ENCODE data around the gene SLC16A2.

SLC16A2 gene

DNA sequence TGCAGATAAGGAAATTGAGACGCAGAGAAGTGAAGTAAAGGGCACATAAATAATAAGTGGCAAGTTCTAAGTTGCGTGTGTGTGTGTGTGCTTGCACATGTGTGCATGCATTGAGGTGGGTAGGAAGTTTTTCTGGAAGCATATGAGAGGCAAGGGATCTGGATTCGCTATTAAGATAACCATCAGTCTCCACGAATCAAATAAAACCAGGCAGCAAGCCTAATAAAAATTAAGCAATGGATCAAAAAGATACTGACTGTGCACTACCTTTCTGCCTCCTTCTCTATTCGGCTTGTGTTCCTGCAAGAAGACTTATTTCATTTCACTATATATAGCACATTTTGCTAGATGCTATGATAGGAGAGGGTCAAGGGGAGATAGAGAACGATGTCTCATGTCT, 23.8 kb downstream of the SLC16A2 start:
- TF ChIP-seq, protein P1, sequence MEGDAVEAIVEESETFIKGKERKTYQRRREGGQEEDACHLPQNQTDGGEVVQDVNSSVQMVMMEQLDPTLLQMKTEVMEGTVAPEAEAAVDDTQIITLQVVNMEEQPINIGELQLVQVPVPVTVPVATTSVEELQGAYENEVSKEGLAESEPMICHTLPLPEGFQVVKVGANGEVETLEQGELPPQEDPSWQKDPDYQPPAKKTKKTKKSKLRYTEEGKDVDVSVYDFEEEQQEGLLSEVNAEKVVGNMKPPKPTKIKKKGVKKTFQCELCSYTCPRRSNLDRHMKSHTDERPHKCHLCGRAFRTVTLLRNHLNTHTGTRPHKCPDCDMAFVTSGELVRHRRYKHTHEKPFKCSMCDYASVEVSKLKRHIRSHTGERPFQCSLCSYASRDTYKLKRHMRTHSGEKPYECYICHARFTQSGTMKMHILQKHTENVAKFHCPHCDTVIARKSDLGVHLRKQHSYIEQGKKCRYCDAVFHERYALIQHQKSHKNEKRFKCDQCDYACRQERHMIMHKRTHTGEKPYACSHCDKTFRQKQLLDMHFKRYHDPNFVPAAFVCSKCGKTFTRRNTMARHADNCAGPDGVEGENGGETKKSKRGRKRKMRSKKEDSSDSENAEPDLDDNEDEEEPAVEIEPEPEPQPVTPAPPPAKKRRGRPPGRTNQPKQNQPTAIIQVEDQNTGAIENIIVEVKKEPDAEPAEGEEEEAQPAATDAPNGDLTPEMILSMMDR (conservative IDR thresholded peaks at IDR 0.05) = no peak
- TF ChIP-seq ZFX (IDR thresholded peaks at IDR 0.05) = no peak
- H3K27ac ChIP-seq = no peak overlapping the region

GRCh38 chrX:74446876-74447275, 25.6 kb downstream of the SLC16A2 start:
- no peak overlapping the region for H3K27ac ChIP-seq
- TF ChIP-seq, protein P1 (conservative IDR thresholded peaks at IDR 0.05) = no peak
- no peak for TF ChIP-seq ZFX (IDR thresholded peaks at IDR 0.05)

DNA sequence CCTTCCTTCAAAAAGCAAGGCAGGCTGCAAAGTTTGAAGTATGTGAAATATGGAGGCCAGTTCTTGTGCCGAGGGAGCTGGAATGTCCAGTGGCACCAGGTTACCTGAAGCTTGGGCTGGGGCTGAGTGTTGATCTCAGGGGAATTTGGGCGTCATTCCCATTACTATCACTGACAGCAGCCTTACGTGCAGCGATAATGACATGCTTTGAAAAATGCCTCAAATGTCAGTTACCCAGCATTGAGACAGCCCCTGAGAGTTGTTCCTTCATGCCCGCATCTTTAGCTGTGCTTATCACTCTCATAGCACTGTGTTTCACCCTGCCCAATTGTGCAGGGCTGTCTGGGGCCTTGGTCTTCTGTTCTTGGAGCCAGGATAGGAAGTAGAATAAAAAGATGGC, 27.4 kb downstream of the SLC16A2 start:
- no peak overlapping the region for H3K27ac ChIP-seq
- TF ChIP-seq ZFX (IDR thresholded peaks at IDR 0.05) = no peak
- TF ChIP-seq, protein P1 (conservative IDR thresholded peaks at IDR 0.05) = no peak

- TF ChIP-seq ZFX (IDR thresholded peaks at IDR 0.05) = no peak
- TF ChIP-seq, protein P1 (conservative IDR thresholded peaks at IDR 0.05) = no peak
- H3K27ac ChIP-seq = no peak overlapping the region
Observed at GRCh38 chrX:74449322-74449936, 28.1 kb downstream of the SLC16A2 start.

GRCh38 chrX:74449937-74450330, 28.6 kb downstream of the SLC16A2 start:
- no peak overlapping the region for H3K27ac ChIP-seq
- no peak for TF ChIP-seq ZFX (IDR thresholded peaks at IDR 0.05)
- TF ChIP-seq, protein P1 (conservative IDR thresholded peaks at IDR 0.05) = no peak

GRCh38 chrX:74450803-74451449, 29.6 kb downstream of the SLC16A2 start:
- H3K27ac ChIP-seq = no peak overlapping the region
- TF ChIP-seq, protein P1 (conservative IDR thresholded peaks at IDR 0.05) = no peak
- no peak for TF ChIP-seq ZFX (IDR thresholded peaks at IDR 0.05)

GRCh38 chrX:74451450-74452198, 30.3 kb downstream of the SLC16A2 start:
- H3K27ac ChIP-seq = no peak overlapping the region
- TF ChIP-seq, protein P1 (conservative IDR thresholded peaks at IDR 0.05) = no peak
- TF ChIP-seq ZFX (IDR thresholded peaks at IDR 0.05) = no peak

All from C4-2B (cell line).